Caki2 (cell line): ENCODE results near the gene ADD3. TPM values are rescaled to one million over a fixed set of nuclear protein-coding genes. Genes with fewer than 3 reads are reported as not detected.

Source experiments
- DNase-seq: peaks from one replicate; pipeline ENCODE4 v3.0.0-alpha.2; 2015; ENCODE audit warnings: low read depth
- in situ Hi-C: cut with HindIII; loops from 2 replicates; pipeline ENCODE4 v1.10.0; 2016; ENCODE audit warnings: low sequenced_read_pairs, low pct_unique_long_range_greater_than_20kb, mixed read lengths
- total RNA-seq: library from RNA; depleted of rRNA; stranded (reverse); fragments of >200 nt; shearing (Covaris generic); gene quantifications from 2 replicates; pipeline ENCODE4 v1.2.3, GENCODE V29; 2014; ENCODE audit warnings: low replicate concordance; rRNA removed

Gene ADD3
- total RNA-seq, 1 experiment from 2014 or later = 342 TPM

DNA sequence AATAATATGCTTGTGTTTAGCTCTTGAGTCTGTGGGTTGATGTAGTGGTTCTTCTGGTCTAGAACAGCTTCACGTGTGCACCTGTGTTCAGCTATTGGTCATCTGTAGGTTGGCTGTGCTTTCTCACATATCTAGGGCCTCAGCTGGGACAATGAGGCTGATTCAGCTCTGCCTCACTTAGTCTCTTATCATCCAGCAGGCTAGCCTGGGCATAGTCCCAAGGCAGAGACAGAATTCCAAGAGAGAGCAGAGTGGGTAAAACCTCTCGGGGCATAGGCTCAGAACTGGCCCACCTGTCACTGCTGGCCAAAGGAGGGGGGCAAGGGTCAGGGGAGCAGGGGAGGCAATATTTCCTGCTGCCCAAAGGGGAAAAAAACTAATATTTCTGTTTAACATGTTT lies 167.6 kb downstream of the ADD3 start:
- DNase-seq = no peak
- in situ Hi-C loops = no loop called here

DNA sequence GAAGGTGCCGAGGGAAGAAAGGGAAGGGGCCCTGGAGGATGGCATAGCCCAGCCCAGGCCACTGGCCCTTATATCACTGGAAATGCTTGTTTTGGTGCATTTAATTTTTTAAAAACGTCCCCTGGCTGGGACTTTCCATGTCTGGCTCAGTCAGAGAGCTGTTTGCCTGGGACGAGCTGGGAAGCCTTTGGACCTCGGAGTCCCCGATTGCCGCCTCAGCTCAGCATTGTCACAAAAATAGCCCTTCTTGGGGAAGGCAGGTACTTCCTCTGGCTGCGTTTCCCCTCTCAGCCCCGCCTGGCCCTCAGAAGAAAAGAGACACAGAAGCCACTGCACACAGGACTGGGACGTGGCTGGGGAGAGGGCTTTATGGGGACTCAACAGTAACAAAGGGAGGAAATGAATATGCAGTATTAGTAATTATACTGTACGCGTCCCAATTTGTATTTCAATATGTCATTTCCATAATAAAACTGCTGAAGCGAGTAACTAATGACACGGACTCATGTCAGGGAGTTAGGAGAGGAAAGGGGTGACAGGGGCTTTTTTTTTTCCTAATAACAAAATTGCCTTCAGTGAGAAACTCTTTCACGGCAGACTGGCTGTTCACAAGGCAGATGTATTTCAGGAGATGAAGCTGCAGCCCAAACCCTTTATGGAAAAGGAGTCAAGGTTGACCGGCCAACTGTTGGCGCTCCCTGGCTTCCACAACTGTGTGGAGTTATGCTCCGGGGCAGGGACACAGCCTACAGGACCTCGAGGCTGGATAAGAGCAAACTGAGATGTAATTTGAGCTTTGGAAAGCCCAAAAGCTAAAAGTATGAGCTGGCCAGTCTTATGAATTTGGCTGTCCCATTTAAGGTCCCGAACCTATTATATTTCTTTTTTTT lies 168.6 kb downstream of the ADD3 start:
- in situ Hi-C loops = no loop called here
- peak; percentile 28 for DNase-seq

GRCh38 chr10:110179220-110179619 lies 171.4 kb downstream of the ADD3 start:
- DNase-seq = no peak
- in situ Hi-C loops = no loop called here

GRCh38 chr10:110181451-110181850 lies 173.7 kb downstream of the ADD3 start:
- no peak for DNase-seq
- in situ Hi-C loops = no loop called here

DNA sequence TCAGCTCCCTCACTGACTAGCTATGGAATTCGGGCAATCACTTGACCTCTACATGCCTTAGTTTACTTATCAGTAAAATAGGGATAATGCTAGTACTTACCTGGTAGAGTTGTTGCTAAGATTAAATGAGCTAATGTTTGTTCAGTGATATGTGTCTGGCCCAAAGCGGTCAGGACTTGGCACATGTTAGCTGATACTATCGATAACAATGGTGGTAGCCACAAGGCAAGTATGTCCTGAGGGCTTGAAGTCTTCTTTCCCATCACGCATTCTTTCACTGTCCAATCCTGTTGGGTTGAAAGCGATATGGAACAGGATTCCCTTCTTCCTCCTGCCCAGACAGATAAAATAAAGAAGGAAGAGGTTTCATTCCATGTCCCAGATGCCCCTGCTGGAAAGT lies 174.1 kb downstream of the ADD3 start:
- in situ Hi-C loops = no loop called here
- no peak for DNase-seq

DNA sequence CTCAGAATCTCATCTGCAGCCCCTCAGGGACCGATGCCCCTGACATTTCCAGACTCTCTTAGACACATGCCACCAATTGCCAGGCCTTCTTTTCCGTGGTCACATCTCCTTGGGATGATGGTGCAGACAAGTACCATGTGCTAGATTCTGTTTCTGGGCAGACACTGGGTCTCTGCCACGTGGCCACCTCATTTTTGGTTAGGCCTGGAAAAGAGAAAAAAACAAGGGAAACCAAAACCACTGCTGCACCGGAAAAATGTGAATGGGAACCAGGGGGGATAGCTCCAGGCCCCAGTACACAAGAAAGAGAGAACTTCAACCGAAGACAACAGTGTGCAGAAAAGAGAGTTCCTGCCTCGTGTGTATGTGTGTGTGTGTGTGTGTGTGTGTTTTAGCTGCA lies 176.6 kb downstream of the ADD3 start:
- in situ Hi-C loops = no loop called here
- no peak for DNase-seq

Other genes starting within 250 kb of the ADD3 start
- 98.5 and 101 TPM in 2 replicates for gene XPNPEP1, start 84.5 kb upstream of the ADD3 start, total RNA-seq
- 20.6 and 31.8 TPM in 2 replicates for gene MXI1, start 199.6 kb downstream of the ADD3 start, total RNA-seq